GM12874 (cell line): ENCODE measurements around the gene NF1.

Experiments
- CTCF ChIP-seq: IDR thresholded peaks from 2 replicates; pipeline ENCODE4 v1.5.1; 2011; ENCODE audit warnings: low read depth, mild to moderate bottlenecking, control low read depth, low read length, moderate library complexity; ENCODE audit not compliant: insufficient read depth

Gene NF1

DNA sequence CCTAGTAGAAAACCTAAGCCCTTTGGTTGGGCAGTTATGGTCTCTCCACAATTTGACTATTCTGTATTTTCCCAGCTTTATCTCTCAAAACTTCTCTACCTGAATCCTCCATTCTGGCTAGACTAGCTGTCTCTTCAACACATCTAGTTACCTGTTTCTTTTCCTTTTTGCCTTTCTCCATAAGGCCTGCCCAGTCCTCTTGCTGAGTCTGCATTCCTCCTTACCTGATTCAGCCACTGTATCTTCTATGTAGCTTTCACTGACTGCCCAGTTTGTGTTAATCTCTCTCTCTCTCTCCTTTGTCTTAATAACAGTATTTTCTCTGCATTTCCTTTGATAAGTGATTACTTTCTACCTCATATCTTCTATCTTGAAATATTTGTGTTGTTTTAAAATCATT, 228.8 kb downstream of the NF1 start:
- no peak for TF ChIP-seq CTCF

DNA sequence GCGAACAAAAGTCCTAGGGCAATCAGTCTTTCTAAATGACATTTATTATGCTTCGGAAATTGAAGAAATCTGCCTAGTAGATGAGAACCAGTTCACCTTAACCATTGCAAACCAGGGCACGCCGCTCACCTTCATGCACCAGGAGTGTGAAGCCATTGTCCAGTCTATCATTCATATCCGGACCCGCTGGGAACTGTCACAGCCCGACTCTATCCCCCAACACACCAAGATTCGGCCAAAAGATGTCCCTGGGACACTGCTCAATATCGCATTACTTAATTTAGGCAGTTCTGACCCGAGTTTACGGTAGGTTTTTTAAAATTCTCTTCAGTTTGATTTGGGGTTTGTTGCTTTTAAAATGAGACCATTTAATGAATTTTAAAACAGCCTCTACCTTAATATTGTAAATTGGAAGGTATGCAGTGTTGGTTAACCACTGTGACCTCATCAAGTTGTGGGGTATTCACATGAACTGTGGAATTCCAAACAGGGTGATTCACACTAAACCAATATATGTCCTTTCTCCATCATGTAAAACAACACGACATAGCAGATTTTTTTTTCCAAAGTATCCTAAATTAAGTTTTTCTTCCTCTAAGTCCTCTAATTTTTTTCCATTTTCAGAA, 232.9 kb downstream of the NF1 start:
- TF ChIP-seq CTCF: no peak

- TF ChIP-seq CTCF: no peak
Measured at GRCh38 chr17:31328160-31328535, 233.4 kb downstream of the NF1 start.

DNA sequence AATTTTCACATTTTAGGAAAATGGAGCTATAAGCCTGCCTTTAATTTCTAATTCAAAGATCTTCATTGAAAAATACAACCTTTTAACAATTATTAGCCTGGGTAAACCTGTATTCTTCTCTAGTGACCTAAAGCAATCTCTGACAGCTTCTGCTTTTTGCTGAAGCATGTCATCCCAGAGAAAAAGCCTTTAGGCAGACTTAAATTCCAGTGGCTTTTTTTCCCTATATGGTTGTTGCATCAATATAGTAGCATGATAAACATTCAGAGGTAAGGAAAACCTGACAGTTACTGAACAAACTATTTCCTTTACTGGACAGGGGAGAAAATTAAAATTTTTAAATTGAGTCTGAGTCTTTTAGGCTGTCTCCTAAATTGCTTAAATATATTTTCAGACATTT, 234.4 kb downstream of the NF1 start:
- TF ChIP-seq CTCF: no peak

GRCh38 chr17:31339906-31340661, 245.3 kb downstream of the NF1 start:
- TF ChIP-seq CTCF: no peak

DNA sequence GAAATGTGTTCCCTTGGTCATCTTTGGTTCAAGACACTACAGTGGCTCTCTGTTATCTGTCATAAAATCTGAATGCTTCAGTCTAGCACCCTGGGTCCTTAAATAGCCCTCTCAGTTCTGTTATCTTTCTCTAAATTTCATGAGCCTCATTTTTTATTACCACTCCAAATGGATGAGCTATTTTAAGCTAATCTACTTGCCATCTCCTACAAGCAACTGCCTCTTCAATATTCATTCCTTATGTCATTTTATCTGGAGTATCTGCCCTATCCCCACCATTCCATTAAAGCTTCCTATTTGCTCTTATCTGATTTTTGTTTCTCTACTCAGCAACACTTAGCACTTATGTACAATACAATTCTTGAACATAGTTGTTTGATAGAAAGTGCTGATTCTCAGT, 254.7 kb downstream of the NF1 start:
- TF ChIP-seq CTCF: no peak

DNA sequence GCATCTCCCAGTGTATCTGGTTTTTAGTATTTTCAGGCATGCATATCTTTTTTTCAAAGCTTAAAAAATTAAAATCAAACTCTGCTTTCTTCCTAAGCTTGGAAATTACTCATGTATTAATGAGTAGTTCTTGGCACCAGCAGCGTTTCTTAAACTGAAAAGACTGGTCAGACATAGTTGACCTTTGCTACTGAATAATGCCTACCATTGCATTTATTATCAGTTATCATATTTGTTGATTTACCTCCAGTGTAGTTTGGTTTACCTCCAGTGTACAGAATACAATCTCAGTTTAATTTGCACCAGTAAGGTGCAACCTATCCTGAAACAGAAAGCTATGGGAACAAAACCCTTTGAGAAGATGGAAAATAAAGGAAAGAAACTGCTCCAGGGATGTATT, 261.2 kb downstream of the NF1 start:
- no peak for TF ChIP-seq CTCF
